Thoracic aorta (tissue), 2 donors: ENCODE measurements around the gene EPHA5. TPM values are rescaled to one million over a fixed set of nuclear protein-coding genes. Genes with fewer than 3 reads are reported as not detected.

Experiments used
- ATAC-seq: fragments of 150-250 bp; one replicate; pipeline ENCODE4 v1.8.0; 2017; ENCODE audit warnings: low read depth; ENCODE audit not compliant: insufficient number of reproducible peaks, low FRiP score
- DNase-seq: peaks from one replicate; pipeline ENCODE4 v3.0.0-alpha.2; 2020; ENCODE audit warnings: low spot score
- H3K27ac ChIP-seq, 2 donors: fragments of 200-600 bp; sonication (generic); 1 replicate in 1 of 2; 2 replicates in 1 of 2; pipeline ENCODE4 v1.5.1; 2016; ENCODE audit warnings: mild to moderate bottlenecking in 2 of 2, moderate library complexity in 2 of 2
- H3K27me3 ChIP-seq: fragments of 200-600 bp; sonication (generic); replicated peaks from 2 replicates; pipeline ENCODE4 v1.6.0; 2016; ENCODE audit warnings: mild to moderate bottlenecking; ENCODE audit not compliant: insufficient read depth
- H3K36me3 ChIP-seq: fragments of 200-600 bp; sonication (generic); one replicate; pipeline ENCODE4 v1.5.1; 2016
- H3K4me1 ChIP-seq, 2 donors: fragments of 200-600 bp; sonication (generic); 1 replicate in 1 of 2; 2 replicates in 1 of 2; pipeline versions ENCODE4 v1.5.1 to v1.6.0; 2016; ENCODE audit warnings: low read depth in 2 of 2, mild to moderate bottlenecking in 1 of 2; ENCODE audit not compliant: control insufficient read depth in 1 of 2
- H3K4me3 ChIP-seq: fragments of 200-600 bp; sonication (generic); 2 replicates; pipeline ENCODE4 v1.5.1; 2016; ENCODE audit warnings: mild to moderate bottlenecking
- H3K9me3 ChIP-seq: fragments of 200-600 bp; sonication (generic); 2 replicates; pipeline ENCODE4 v1.5.1; 2016
- CTCF ChIP-seq: fragments of 200-600 bp; sonication (generic); IDR thresholded peaks from one replicate; pipeline ENCODE4 v1.5.1; 2019; ENCODE audit warnings: antibody characterized with exemption
- total RNA-seq, 2 donors: library from RNA; depleted of rRNA; stranded (reverse); fragments of >200 nt; gene quantifications; one replicate each; pipeline versions ENCODE4 v1.1.0 to v1.2.3, GENCODE V29; 2016

The EPHA5 gene
- total RNA-seq, 2 donors from 2014 or later = 0.27 to 0.92 TPM

GRCh38 chr4:65341557-65341956 is 328.7 kb downstream of the EPHA5 start:
- no peak for TF ChIP-seq CTCF
- ATAC-seq = no peak
- Histone ChIP-seq H3K36me3 (no peaks in the 10 kb centered on the region), H3K27me3 (no peaks in the 10 kb centered on the region), H3K4me1 (no peaks in the 10 kb centered on the region), H3K4me3 (no peak overlapping the region), H3K27ac (no peak overlapping the region), H3K9me3 (no peaks in the 10 kb centered on the region)
- no peak for DNase-seq

- H3K27me3 ChIP-seq = no peaks in the 10 kb centered on the region
- no peaks in the 10 kb centered on the region for H3K4me1 ChIP-seq
- ATAC-seq (no peak), DNase-seq (no peak)
- H3K9me3 ChIP-seq = no peaks in the 10 kb centered on the region
- H3K27ac ChIP-seq = no peak overlapping the region
- H3K4me3 ChIP-seq = no peak overlapping the region
- H3K36me3 ChIP-seq = no peaks in the 10 kb centered on the region
- no peak for TF ChIP-seq CTCF
Measured at GRCh38 chr4:65340382-65341109, 329.7 kb downstream of the EPHA5 start.

- H3K27me3 ChIP-seq = no peaks in the 10 kb centered on the region
- no peak overlapping the region for H3K27ac ChIP-seq
- TF ChIP-seq CTCF = no peak
Measured at GRCh38 chr4:65337371-65337770, 332.9 kb downstream of the EPHA5 start.

GRCh38 chr4:65336465-65336864 is 333.8 kb downstream of the EPHA5 start:
- no peaks in the 10 kb centered on the region for H3K36me3 ChIP-seq
- H3K27me3 ChIP-seq = no peaks in the 10 kb centered on the region
- no peaks in the 10 kb centered on the region for H3K9me3 ChIP-seq
- DNase-seq = no peak
- no peaks in the 10 kb centered on the region for H3K4me1 ChIP-seq
- ATAC-seq = no peak
- H3K27ac ChIP-seq = no peak overlapping the region
- no peak for TF ChIP-seq CTCF
- H3K4me3 ChIP-seq = no peak overlapping the region

More at GRCh38 chr4:65337371-65337770, 332.9 kb downstream of the EPHA5 start:
- DNase-seq (no peak), ATAC-seq (no peak)
- Histone ChIP-seq H3K4me1 (no peaks in the 10 kb centered on the region), H3K36me3 (no peaks in the 10 kb centered on the region), H3K4me3 (no peak overlapping the region), H3K9me3 (no peaks in the 10 kb centered on the region)

GRCh38 chr4:65316534-65316933 is 353.8 kb downstream of the EPHA5 start:
- no peaks in the 10 kb centered on the region for H3K27me3 ChIP-seq
- H3K4me3 ChIP-seq = no peak overlapping the region
- H3K4me1 ChIP-seq = no peaks in the 10 kb centered on the region
- no peaks in the 10 kb centered on the region for H3K36me3 ChIP-seq
- TF ChIP-seq CTCF = no peak
- no peak overlapping the region for H3K27ac ChIP-seq
- ATAC-seq (no peak), DNase-seq (no peak)
- no peaks in the 10 kb centered on the region for H3K9me3 ChIP-seq
